CD4-positive, alpha-beta T cell treated with Interleukin-15 for 1 hour (primary cell): Measurements from ENCODE around the gene ABLIM1.

Experiments used
- DNase-seq: peaks from one replicate; pipeline ENCODE4 v3.0.0-alpha.2; 2020

The ABLIM1 gene

DNA sequence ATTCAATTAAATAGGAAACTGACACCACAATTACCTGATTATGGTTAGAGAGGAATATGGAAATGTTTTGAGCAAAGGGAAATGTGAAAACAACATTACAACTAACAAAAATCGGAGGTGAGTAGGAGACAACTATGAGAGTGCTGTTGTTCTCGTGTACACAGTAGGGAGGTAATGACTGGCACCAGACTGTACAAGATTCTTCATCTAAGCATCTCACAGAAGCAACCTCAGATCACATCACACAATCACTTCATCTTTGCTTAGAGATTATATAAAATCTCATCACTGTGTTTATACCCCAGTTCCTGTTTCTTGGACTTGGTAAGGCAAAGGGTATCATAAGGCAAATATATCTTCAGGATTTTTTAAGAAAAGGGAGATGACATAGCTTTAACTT lies 14.9 kb downstream of the ABLIM1 start:
- no peak for DNase-seq

DNA sequence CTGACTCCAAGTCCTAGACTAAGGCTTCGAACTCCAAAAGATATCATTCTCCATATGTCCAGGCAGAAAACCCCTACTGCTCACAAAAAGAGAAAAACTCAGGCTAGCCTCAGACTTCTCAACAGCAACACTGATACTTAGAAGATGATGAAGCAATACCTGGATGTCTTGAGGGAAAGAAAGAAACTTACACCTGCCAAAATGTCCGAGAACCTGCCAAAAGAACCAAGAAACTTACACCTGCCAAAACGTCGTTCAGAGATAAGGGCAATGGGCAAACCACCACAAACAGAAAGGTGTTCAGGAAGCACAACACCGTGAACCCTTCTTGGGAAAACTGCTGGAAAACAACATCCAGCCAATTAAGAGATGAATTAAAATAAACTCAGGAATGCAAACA lies 15.3 kb downstream of the ABLIM1 start:
- DNase-seq: no peak

DNA sequence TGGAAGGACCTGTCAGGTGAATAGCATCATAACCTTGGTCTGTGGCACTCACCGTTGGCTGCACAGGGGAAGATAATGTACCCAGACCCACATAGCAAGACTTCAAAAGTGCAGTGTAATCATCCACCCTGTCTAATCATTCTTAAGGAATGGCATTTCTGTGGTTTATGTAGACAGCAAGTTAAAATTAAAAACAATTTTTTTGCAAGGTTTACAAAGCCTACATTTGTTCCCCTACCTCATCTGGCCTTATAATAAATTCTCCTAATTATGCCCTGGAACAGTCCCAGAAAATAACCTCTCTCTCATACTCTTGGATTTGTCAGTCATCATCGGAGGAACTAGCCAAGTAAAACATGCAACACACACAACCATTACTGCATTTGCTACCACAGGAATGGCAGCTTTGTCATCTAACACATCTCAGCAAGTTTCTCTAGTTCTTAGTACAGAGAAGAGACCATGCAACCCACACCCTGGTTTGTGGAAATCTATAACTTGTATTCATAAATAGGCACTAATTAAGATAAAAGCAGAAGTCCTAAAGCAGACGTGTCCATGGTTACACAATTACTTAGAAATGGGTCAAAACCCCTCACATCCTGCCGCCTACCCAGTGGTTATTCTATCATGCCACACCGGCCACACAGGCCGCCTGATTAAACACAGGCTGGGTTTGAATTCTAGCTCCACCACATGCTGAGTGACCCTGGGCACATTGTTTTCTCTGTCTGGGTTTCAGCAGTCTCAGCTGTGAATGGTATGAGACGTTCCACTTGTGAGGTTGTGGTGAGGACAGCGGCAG lies 19.1 kb downstream of the ABLIM1 start:
- no peak for DNase-seq

DNA sequence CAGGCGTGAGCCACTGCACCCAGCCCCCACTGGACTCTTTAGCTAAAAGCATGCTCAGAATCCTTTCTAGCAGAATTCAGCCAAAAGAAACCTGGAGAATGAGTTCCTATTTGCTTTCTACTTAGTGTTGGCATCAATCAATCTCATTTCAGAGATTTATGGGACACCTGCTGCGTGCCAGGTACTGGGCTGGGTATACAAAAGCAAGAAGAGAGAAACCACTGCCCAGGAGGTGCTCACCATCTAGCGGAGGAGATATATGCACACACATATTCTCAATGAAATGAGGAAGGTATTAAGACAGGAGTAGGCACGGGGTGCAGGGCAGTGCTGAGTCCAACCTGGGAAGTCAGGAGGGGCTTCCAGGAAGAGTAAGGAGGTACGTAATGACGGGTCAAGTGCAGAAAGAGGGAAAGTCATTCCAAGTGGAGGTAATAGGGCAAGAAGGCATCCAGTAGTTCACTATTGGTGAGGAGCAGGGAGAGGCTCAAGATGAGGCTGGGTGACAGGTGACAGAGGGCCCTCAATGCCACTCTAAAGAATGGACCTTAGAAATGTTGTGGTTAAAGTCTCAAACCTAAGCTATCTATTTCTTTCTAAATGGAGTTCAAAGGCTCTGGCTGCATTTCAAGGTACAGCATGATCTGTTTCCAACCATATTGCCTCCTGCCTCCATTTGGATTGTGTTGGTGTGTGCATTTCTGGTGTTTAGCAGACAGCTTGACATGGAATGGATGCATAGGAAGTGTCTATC lies 22.1 kb downstream of the ABLIM1 start:
- DNase-seq: no peak

DNA sequence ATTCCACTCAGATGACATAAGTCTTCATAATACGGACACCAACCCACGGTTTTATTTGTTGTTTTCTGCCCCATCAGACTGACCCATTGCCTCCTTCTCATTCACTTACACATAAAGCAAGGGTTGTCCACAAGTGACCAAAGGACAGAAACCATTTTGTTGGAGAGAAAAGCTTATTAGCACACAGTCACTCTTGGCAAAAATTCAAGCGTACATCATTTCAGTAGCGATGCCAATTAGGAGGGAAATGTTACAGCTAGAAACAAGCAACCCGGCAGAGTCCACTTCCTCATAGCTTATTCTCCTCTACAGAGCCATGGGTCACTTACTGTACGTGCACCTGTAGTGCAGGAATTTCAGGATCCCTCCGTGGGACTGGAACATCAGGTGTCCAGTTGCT lies 23.0 kb downstream of the ABLIM1 start:
- no peak for DNase-seq

DNA sequence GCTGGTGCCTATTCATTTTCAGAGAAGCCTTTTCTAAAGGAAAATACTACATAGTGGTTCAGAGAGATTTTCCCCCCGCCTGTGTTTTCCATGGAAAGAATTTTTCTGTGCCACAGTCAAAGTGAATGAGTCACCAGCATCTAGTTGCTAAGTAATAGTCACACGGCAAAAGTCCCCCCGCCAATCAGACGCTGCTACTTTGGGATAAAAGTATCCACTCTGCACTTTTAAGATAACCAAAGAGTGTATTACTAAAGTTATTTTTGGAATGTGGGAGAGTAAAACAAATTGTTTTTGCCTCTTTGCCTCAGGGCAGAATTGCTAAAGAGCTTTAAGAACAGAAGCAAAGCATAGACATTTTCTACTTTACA lies 23.5 kb downstream of the ABLIM1 start:
- no peak for DNase-seq

DNA sequence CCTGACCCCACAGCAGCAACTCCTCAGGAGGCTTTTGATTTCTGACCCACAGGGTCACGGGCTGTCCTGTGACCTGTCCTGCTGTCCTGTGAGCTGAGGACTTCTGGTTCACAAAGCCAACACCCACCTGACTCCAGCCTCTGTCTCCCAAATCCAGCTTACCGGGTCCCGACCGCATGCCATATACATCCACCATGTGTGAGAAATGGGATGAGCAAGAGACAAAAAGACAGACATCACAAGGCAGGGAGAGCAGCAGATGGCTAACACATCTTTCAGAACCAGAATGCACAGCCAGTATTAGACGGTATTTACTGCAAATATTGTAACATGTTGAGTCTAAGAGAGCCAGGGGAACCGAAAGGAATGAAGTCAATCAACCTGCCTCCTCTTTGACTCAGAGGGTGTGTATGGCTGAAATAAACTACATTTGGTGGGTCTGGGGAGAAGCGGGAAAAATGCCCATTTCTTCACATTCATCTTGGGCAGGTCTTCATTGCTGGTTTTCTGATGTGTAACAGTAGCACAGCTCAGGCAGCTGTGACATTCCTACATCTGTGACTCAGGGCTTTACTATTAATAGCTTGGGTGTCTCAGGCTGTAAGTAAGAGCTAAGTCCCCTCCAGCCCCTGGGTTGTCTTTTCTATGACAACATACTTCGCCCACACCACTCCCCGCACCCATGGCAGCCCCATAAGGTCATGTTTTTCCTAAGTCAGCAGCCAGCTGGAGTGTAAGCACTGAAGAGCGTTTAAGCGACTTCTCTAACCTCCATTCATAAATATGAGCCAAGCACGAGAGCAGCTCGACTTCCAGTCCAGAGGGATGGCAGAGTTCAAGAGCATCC lies 25.0 kb downstream of the ABLIM1 start:
- no peak for DNase-seq

DNA sequence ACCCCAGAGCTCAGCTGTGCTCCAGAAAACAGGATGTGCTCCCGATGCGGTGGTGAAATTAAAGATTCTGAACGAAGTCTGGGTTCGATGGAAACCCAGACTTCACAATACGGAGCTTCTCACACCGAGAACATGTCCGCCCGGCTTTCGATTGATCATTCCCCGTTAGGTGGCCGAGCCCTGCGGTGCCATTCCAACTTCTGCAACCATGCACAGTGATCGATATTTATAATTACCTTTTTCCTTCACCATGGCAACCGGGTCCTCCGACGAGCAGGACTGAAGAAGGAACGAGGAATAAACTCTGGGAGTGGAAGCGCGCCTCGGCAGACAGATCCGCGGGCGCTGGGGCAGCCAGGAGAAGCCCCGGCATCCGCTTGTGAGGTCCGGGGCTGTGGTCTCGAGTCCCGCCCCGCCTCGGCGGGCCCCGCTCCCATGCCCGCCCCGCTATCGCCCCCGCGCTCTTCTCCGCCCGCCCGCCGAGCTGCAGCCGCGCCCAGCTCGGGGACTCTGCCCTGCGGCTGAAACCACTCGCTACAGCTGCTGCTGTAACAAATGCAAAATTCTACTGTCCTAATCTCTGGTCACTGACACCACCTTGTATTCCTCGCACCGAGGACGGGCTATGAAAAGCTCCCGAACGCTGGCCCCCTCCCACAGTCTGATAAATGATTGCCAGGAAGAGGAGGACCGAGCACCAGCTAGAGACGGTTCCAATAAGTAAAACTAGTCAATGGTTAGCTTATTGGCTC lies 26.2 kb downstream of the ABLIM1 start:
- no peak for DNase-seq

DNA sequence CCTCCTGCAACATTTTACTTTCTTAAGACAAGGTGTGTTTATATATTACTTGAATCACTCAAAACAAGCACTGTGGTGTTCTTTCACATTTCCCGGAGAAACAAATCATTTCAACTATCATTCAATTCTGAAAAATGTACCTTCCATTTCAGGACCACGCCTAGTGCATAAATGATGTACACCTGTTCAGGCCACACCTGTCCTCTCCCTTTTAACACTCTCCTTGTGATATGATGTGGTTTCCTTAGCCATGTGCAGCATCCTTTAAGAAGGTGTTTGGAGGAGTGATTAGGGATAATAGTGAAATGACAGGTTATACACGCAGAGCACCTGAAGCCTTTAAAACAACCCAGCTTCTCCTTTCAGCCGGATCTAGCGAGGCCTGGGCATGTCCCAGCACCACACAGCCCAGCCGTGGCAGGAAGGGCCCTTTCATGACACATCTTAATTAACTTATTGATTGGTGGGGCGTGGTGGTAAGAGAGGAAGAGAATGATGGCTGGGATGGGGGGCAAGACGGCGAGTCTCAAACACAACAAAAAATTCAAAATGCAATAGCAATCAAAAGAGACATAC lies 26.9 kb downstream of the ABLIM1 start:
- no peak for DNase-seq

DNA sequence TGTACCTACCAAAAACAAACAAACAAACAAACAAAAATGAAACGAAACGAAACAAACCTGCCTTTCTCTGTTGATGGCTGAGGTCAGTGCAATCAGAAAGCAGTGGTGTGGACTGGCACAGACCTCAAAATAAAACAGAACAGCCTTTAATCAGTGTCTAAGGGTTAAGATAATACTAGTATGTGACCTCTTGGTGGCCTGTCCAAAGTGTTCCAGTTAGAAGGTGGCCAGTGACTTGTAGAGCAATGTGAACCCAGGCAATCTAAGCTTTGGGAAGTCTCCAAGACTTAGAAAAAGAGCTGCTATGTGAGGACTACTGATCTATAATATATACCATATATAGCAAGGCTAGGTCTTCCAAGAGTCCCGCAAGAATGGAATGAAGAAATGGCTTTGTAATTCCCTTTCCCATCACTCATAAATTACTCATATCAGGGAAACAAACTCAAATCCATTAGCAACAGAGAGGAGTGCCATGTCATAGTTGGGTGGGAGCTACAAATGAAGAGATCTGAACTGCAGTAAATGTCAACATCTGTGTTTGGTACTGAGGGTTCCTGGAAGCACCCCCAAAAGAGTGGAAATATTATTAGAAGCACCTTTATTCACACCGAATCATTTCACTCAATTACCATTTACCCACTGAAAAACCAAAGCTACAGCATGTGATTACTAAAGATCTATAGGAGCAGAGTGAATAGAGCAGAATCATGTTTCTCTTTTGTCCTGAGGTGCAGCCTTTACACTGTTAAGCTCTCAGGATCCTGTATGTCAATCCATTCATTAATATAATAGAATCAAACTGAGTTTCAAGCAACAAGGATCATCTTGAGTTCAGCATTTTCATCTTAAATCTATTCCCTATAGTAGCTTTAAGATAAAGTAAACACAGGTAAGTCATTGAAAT lies 28.0 kb downstream of the ABLIM1 start:
- no peak for DNase-seq

DNA sequence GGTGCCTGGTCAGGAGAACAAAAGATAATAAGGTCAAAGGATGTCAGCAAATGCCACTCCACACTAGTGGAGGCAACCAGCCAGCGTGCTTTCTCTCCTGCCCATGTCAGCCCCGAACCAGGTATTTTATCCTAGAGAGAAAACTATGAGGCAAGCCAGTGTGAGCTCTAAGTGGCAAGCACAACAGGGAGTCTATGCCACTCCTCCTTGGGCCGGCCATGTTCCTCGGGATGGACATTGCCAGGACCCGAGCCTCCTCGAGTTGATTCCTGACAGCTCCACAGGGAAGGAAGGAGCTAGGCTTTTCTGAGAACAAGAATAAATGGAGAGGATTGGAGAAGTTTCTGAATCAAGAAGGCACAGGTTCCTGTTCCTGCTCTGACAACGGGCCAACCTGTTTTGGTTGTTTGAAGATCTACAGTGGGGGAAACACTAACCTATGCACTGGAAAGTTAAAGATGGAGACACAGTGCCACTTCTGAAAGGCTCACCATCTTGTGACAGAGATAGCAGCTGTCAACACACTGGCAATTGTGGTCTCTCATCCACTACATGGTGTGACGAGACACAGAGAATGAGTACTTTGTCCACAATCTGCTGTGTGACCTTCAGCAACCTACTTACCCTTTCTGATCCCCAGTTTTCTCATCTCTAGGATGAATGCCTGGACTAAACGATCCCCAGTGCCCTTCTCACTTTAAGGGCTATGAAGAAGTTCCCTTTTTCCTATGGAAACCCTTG lies 28.8 kb downstream of the ABLIM1 start:
- DNase-seq: no peak

DNA sequence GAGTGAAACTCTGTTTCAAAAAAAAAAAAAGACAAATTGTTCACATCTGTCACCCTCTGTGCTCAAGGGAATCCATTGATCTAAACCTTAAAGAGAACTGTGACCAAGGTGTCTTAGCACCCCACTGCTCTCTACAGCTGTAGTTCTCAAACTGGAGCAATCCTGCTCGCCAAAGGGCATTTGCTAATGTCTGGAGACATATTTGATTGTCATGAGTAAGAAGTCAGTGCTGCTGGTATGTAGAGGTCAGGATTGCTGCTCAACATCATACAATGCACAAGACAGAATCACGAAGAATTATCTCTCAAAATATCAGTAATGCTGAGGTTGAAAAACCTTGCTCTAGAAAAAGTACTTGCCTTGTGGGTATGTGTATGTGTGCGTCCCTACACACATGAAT lies 30.0 kb downstream of the ABLIM1 start:
- DNase-seq: no peak

DNA sequence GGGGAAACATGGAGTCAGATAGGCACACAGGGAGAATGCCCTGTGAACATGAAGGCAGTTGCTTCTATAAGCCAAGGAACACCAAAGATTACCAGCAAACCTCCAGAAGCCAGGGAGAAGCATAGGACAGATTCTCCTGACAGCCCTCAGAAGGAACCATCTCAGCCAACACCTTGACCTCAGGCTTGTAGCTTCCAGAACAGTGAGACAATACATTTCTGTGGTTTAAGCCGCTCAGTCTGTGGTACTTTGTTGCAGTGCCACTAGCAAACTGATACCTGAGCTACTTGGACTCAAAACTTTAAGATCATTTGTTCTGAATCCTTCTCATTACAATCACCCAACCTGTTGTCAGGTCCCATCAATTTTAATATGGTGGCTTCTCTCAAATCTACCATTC lies 31.2 kb downstream of the ABLIM1 start:
- no peak for DNase-seq

DNA sequence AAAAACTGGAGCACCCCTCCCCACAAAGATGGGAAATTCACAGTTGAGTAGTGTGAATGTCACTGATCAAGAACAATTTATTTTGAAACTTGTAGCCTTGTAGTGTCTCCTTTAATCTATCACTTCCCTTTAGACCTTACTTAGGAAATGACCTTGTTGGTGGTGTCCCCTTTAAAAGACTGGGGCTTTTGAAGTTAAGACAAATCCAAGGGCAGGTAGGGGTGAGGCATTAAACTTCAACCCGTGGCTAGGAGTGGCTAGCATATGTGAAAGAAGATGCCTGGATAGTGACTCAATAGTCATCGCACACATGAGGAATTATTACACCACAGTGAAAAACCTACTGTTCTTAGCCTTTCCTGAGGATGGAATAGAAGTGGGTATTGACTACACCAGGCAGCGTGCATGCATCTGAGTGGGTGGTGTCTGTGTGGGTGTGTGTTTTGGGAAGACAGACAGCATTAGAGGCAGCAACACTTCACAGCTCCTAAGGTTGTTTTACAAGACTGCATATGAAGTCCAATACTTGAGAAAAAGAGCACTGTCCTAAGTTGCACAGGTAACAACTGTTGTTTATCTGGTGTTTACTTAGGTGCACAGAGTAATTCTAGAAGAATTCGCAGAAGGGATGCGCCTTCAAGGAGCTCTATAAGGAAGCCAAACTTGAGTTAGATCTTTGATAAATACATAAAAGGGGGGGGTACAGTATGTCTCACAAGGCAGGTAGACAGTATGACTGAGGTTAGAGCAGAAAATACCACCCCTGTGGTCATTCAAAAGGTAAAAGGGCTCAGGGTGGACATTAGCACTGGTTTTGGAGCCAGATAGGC lies 32.9 kb downstream of the ABLIM1 start:
- DNase-seq: no peak

DNA sequence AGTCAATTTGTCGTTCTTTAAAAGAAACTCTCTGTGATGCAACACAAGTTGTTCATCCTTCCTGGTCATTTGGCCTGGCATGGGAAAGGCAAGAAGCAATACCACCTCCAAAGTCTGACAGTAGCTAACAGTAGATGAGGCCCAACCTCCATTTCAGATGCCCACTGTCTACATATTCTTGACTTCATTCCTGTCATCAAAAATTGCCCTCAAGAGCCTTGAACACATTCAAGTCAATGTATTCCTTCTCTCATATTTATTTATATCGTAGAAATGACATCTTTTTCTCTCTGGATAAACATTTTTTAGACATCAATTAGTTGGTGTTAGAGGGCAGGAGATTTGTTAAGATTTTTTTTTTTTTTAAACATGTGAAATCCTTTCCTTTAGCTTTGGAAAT lies 33.7 kb downstream of the ABLIM1 start:
- no peak for DNase-seq

DNA sequence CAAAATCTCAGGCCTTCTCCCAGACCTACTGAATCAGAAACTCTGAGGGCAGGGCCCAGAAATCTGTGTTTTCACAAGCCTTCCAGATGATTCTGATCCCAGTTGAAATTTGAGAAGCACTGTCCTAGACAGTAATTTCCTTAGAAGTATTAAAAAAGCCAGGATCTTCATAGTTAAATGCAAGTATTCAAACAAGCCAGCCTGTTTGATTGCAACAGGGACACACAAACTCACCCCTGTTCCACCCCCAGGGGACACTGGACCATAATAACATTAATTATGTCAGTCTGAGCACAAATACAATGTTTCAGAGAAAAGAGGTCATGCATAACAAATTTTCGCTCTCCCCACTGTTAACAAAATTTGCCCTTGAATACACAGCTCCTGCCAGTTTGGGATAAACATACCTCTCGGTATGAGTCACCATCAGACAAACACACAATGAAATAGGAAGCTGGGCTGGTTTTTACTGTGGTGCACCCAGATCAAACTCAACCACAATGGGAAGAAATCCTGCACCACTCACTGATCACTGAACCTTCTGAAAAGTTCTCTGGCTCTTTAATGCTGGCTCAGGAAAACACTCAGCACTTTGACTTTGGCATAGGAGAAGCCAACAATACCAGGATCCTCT lies 34.3 kb downstream of the ABLIM1 start:
- DNase-seq: no peak

DNA sequence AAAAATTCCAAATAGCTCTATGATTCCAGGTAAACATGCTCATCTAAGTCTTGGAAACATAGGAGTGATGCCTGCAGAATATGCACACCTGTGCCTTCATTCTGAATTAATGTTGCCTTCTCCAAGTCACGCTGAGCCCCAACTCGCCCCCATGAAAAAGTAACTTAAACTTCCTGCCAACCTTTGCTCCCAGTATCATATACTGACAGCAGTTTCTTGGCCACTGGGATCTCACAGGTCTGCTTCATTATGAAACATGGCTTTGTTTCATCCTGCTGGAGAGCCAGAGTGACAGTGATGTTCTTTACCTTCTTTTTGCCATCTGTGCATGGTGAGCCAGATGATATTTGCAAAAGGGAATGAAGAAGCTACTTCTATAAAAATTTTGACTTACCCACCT lies 34.9 kb downstream of the ABLIM1 start:
- DNase-seq: no peak

DNA sequence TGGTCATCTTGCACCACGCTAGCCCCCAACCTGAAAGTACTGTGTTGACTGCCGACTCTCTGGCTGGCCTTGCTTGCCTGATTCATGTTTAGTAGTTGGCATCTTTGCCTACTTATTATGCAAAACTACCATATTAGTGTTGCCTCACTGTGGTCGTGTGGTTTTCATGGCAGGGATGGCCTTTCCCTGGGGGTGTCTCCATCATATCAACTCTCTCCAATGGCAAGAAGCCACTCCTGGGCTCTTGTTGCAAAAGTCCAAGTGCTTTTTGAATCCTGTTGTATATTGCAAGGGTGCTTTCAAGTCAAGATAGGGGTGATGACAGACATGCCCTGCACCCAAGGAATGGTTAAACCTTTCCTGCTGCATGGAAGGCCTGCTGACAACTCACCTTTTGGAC lies 39.4 kb downstream of the ABLIM1 start:
- no peak for DNase-seq

DNA sequence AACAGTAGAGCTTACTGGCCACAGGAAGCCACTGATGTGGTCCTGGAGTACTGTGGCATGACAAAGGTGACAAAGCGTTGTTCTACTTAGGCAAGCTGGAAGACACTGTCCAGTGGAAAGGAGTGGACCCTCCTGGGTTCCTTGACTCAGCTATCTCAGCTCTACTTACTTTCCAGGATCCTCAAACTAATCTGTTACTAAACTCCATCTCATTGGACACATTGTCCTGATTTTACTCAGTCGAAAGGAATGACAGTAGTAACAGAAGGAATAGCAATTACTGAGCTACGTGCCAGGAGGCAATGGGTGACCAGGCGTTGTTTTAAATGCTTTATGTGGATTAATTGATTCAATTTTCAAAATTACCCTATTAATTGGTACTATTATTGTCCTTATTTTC lies 41.6 kb downstream of the ABLIM1 start:
- no peak for DNase-seq
